ENCODE results near the gene UBE2J1.

UBE2J1 gene

DNA sequence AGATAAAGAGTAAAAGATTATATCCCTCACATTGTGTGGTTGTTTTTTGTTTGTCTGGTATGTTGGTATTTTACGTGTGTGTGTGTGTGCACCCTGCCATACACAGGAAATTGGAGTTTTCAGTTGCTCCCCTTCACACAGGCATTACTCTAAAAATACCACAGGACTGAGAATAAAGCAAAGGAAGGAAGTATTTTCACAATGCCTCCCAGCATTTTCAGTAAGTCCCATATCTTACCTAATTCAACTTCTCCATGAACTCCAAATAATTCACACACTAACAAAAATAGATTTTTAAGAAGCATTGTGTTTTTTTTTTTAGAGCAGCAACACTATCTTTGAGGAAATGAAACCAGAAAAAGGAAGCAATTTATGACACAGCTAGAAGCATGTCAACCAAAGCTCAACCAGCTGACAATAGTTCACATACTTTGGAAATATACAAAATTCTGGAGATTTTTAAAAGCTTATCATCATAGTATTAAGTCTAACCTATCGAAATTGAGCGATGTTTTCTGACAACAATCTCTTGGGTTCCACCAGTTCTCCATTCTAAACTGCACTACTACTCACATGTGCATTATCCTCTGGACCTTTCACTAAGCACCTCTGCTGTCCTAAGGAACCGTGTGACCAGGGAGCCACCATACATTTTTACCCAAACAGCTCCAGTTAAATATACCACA is 2.1 kb downstream of the UBE2J1 start:
- H3K4me1 ChIP-seq, result peaks cover 51 to 65% (median 59%) of the 10 kb centered on the region in 10 experiments
- peak overlapping the region; percentile 72 to 87 (median 80) for H3K4me3 ChIP-seq

DNA sequence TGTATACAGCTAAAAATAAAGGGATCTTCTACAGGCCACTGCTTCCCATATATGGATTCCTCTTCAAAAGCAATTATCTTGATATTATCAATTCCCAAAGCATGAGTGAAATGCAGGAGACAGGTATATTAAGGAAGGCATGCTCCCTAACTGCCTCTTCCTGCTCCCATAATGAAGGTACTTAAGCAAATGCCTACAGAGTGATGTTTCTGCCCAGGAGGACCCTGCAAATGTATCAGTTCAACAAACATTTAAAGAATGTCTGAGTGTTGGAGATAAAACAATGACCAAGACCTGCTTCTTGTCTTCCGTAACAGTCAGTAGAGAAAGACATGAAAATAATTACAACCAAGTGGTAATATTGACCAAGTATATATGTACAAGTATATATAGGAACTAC is 4.2 kb downstream of the UBE2J1 start:
- Histone ChIP-seq H3K36me3 (peaks cover 0 to 50% (median 18%) of the 10 kb centered on the region in 11 experiments; a peak in 10 of 22 replicates), H3K9ac (peak overlapping the region; percentile 39 to 100 (median 99); a peak in 17 of 22 replicates), H4K20me1 (peaks cover 32 to 68% (median 52%) of the 10 kb centered on the region in 11 experiments; a peak in 20 of 22 replicates), H3K27me3 (no peaks in the 10 kb centered on the region), H3K9me3 (replicated peaks in 1 of 11) (no peaks in the 10 kb centered on the region), H3K4me3 (peak overlapping the region in 8 of 10 experiments; percentile 31 to 86 (median 80); a peak in 11 of 20 replicates), H3K27ac (peak overlapping the region; percentile 42 to 100 (median 99); a peak in 21 of 22 replicates), H3K4me1 (peaks cover 40 to 62% (median 50%) of the 10 kb centered on the region in 10 experiments), H3K4me2 (peak overlapping the region; percentile 74 to 92 (median 87))
- no peak for TF ChIP-seq Cebpa-rat (IDR thresholded peaks at IDR 0.05)

More for the DNA sequence above, 2.1 kb downstream of the UBE2J1 start:
- peak in 2 of 11 experiments; percentile 73 to 74; a peak in 4 of 22 replicates for TF ChIP-seq Cebpa-rat (IDR thresholded peaks at IDR 0.05)
- Histone ChIP-seq H3K4me2 (peak overlapping the region; percentile 74 to 92 (median 87); a peak in 21 of 22 replicates), H3K9me3 (replicated peaks in 1 of 11) (no peaks in the 10 kb centered on the region), H3K27me3 (no peaks in the 10 kb centered on the region), H3K36me3 (peaks cover 0 to 35% (median 17%) of the 10 kb centered on the region in 11 experiments; a peak in 10 of 22 replicates), H3K9ac (peak overlapping the region; percentile 97 to 100 (median 99)), H3K27ac (peak overlapping the region; percentile 96 to 100 (median 99)), H4K20me1 (peaks cover 16 to 48% (median 32%) of the 10 kb centered on the region in 11 experiments; a peak in 19 of 22 replicates)

DNA sequence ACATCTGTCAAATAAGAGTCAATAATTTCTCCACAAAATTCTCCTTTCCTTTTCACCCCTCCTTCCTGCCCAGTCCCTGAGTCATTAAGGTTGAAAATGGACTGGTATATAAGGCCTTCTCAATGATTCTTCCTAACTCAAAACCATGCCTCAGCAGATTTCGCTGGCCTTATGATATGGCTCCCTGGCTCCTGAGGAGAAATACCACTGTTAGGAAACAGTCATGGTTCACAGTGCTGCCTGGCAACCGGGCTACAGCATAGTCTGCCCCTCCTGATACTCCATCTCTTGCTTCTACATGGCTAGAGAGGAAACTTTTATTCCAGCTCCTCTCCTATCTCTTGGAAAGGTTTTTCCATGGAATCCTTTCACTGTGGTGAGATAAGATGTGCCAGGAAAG is 4.7 kb downstream of the UBE2J1 start:
- peaks cover 0 to 56% (median 18%) of the 10 kb centered on the region in 11 experiments; a peak in 10 of 22 replicates for H3K36me3 ChIP-seq
- H3K9me3 ChIP-seq (replicated peaks in 1 of 11), result no peaks in the 10 kb centered on the region
- H3K27me3 ChIP-seq, result no peaks in the 10 kb centered on the region
- H4K20me1 ChIP-seq, result peaks cover 32 to 74% (median 58%) of the 10 kb centered on the region in 11 experiments; a peak in 20 of 22 replicates
- peak overlapping the region in 6 of 10 experiments; percentile 16 to 86 (median 59); a peak in 9 of 20 replicates for H3K4me3 ChIP-seq
- peaks cover 40 to 61% (median 49%) of the 10 kb centered on the region in 10 experiments for H3K4me1 ChIP-seq
- H3K9ac ChIP-seq, result peak overlapping the region in 10 of 11 experiments; percentile 30 to 99 (median 66); a peak in 14 of 22 replicates
- peak overlapping the region; percentile 74 to 92 (median 87) for H3K4me2 ChIP-seq
- TF ChIP-seq Cebpa-rat (IDR thresholded peaks at IDR 0.05), result no peak
- H3K27ac ChIP-seq, result peak overlapping the region; percentile 42 to 100 (median 99); a peak in 21 of 22 replicates

DNA sequence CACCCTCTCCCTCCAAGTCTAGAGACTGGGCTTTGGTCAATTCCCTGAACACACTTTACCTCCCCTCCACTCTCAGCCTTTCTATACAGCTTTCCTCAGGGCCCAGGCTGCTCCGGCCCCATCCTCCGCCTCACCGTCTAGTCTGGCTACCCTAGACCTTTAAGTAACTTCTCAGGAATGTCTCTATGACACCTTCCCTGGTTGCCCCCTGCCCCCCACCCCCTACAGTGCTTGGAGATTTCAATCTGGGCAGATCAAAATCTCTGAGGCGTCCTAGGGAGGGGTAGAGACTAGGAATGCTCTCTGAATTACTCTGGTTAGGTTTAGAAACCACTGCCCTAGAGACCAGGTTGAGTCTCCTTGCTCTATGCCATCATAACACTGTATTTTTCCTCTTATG is 6.1 kb downstream of the UBE2J1 start:
- peaks cover 39 to 85% (median 68%) of the 10 kb centered on the region in 11 experiments; a peak in 20 of 22 replicates for H4K20me1 ChIP-seq
- peak overlapping the region in 6 of 11 experiments; percentile 9 to 99 (median 30); a peak in 8 of 22 replicates for H3K27ac ChIP-seq
- TF ChIP-seq Cebpa-rat (IDR thresholded peaks at IDR 0.05), result no peak
- H3K9me3 ChIP-seq (replicated peaks in 1 of 11), result no peaks in the 10 kb centered on the region
- peaks cover 40 to 61% (median 49%) of the 10 kb centered on the region in 10 experiments for H3K4me1 ChIP-seq
- peak overlapping the region in 9 of 11 experiments; percentile 7 to 92 (median 87); a peak in 15 of 22 replicates for H3K4me2 ChIP-seq
- no peaks in the 10 kb centered on the region for H3K27me3 ChIP-seq
- H3K4me3 ChIP-seq, result no peak overlapping the region
- H3K9ac ChIP-seq, result no peak overlapping the region
- H3K36me3 ChIP-seq, result peaks cover 7 to 69% (median 26%) of the 10 kb centered on the region in 11 experiments; a peak in 21 of 22 replicates

DNA sequence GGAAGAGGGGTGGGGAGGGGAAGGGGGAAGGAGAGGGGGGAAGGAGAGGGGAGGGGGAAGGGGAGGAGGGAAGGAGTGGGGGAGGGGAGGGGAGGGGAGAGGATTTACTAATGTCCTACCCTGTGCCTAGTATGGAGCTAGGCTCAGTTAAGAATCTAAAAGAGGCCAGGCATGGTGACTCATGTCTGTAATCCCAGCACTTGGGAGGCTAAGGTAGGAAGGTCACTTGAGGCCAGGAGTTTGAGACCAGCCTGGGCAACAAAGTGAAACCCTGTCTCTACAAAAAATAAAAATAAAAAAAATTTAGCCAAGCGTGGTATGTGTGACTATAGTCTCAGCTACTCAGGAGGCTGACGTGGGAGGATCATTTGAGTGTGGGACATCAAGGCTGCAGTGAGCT is 13.0 kb downstream of the UBE2J1 start:
- H3K4me2 ChIP-seq, result no peak overlapping the region

DNA sequence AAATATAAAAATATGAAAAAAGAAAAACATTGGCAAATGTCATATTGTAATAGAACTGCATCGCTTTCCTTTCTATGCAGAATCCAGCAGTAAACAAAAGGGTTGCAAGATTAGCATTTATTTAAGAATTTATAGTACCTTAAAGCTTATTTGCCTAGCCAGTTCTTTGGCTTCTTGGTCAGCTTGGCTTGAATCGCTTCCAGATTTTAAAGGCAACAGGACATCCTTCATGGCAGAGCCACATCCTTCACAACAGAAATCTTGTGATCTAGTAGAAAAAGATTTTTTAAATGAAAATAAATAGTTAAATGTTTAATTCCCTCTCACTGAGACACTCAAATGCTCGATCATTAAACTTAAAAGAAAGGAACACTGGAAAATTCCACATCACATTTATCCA is 17.4 kb downstream of the UBE2J1 start:
- no peaks in the 10 kb centered on the region for H3K27me3 ChIP-seq
- H3K9me3 ChIP-seq (replicated peaks in 1 of 11), result no peaks in the 10 kb centered on the region
- no peak overlapping the region for H3K4me3 ChIP-seq
- H3K36me3 ChIP-seq, result peaks cover 59 to 94% (median 80%) of the 10 kb centered on the region in 11 experiments
- H3K4me2 ChIP-seq, result no peak overlapping the region
- peaks cover 0 to 5% (median 0%) of the 10 kb centered on the region in 10 experiments; a peak in 3 of 20 replicates for H3K4me1 ChIP-seq
- peaks cover 9 to 68% (median 43%) of the 10 kb centered on the region in 11 experiments; a peak in 17 of 22 replicates for H4K20me1 ChIP-seq
- no peak for TF ChIP-seq Cebpa-rat (IDR thresholded peaks at IDR 0.05)
- no peak overlapping the region for H3K27ac ChIP-seq
- no peak overlapping the region for H3K9ac ChIP-seq

More for the DNA sequence above, 13.0 kb downstream of the UBE2J1 start:
- Histone ChIP-seq H3K36me3 (peaks cover 45 to 88% (median 68%) of the 10 kb centered on the region in 11 experiments), H3K4me1 (peaks cover 0 to 13% (median 2%) of the 10 kb centered on the region in 10 experiments; a peak in 8 of 20 replicates), H4K20me1 (peaks cover 25 to 89% (median 72%) of the 10 kb centered on the region in 11 experiments; a peak in 20 of 22 replicates), H3K27ac (no peak overlapping the region), H3K27me3 (no peaks in the 10 kb centered on the region), H3K9me3 (replicated peaks in 1 of 11) (no peaks in the 10 kb centered on the region), H3K9ac (no peak overlapping the region), H3K4me3 (no peak overlapping the region)
- TF ChIP-seq Cebpa-rat (IDR thresholded peaks at IDR 0.05), result no peak

DNA sequence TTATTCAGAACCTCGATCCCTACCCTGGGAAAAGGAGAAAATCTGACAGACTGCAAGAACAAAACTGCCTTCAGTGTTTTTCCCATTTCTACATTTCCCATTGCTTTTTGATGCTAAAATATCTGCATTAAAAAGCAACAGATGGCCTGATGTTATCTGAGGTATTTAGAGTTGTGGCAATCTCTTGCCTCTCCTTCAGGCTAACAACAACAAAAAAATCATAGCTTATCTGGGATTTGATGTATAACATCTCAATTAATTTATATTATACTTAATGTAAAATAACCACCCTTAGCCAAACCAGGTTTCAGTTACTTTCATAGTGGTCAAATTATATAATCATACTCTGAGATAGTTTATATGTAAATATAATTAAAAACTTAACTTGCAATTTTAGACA is 21.6 kb downstream of the UBE2J1 start:
- peaks cover 0 to 39% (median 19%) of the 10 kb centered on the region in 11 experiments; a peak in 14 of 22 replicates for H4K20me1 ChIP-seq
- H3K9me3 ChIP-seq (replicated peaks in 1 of 11), result no peaks in the 10 kb centered on the region
- TF ChIP-seq Cebpa-rat (IDR thresholded peaks at IDR 0.05), result no peak
- no peaks in the 10 kb centered on the region for H3K27me3 ChIP-seq
- H3K4me1 ChIP-seq, result no peaks in the 10 kb centered on the region
- H3K4me3 ChIP-seq, result no peak overlapping the region
- no peak overlapping the region for H3K27ac ChIP-seq
- no peak overlapping the region for H3K9ac ChIP-seq
- H3K36me3 ChIP-seq, result peaks cover 71 to 99% (median 84%) of the 10 kb centered on the region in 11 experiments
- H3K4me2 ChIP-seq, result no peak overlapping the region

DNA sequence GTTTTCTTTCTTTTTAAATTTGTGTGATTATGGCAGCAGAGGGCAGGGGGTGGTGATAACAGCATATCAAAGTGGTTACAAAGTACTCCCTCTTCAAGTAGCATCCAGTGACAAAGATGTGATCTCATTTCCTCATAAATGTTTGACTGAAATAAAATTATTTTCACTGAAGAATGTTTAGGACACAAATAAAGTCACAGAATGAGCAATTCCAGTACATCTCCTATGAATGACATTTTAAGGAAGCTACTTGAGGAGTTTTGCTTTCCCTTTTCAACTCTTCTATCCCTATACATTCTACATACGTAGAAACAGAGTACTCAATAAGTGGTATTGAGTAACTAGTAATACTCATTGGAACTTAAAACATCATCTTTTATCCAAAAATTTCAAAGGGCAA is 23.5 kb downstream of the UBE2J1 start:
- Histone ChIP-seq H3K27me3 (no peaks in the 10 kb centered on the region), H3K4me3 (no peak overlapping the region), H3K27ac (no peak overlapping the region), H3K9ac (no peak overlapping the region), H3K4me2 (no peak overlapping the region), H3K9me3 (replicated peaks in 1 of 11) (no peaks in the 10 kb centered on the region), H3K36me3 (peaks cover 59 to 90% (median 73%) of the 10 kb centered on the region in 11 experiments), H4K20me1 (peaks cover 0 to 27% (median 14%) of the 10 kb centered on the region in 11 experiments; a peak in 12 of 22 replicates), H3K4me1 (peaks cover 0 to 3% (median 0%) of the 10 kb centered on the region in 10 experiments; a peak in 3 of 20 replicates)
- TF ChIP-seq Cebpa-rat (IDR thresholded peaks at IDR 0.05), result no peak

DNA sequence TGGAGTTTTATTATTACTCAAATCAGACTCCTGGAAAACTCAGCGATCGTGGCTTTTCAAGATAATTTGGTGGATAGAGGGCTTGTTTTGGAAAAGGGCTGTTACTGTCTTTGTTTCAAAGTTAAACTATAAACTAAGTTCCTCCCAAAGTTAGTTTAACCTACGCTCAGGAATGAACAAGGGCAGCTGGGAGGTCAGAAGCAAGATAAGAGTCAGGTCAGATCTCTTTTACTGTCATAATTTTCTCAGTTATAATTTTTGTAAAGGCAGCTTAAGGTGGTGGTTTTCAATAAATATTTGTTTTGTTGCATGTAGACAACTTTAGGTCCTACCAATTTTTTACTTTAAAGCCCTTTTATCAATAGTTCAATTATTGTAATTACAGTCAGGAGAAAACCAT is 28.2 kb downstream of the UBE2J1 start:
- no peaks in the 10 kb centered on the region for H3K27me3 ChIP-seq
- peaks cover 0 to 8% (median 0%) of the 10 kb centered on the region in 11 experiments; a peak in 3 of 22 replicates for H3K9me3 ChIP-seq (replicated peaks in 1 of 11)
- peaks cover 0 to 6% (median 0%) of the 10 kb centered on the region in 11 experiments; a peak in 4 of 22 replicates for H4K20me1 ChIP-seq
- no peak overlapping the region for H3K27ac ChIP-seq
- no peak overlapping the region for H3K4me3 ChIP-seq
- H3K9ac ChIP-seq, result no peak overlapping the region
- no peak for TF ChIP-seq Cebpa-rat (IDR thresholded peaks at IDR 0.05)
- peaks cover 0 to 33% (median 0%) of the 10 kb centered on the region in 10 experiments; a peak in 7 of 20 replicates for H3K4me1 ChIP-seq
- H3K36me3 ChIP-seq, result peaks cover 30 to 55% (median 35%) of the 10 kb centered on the region in 11 experiments; a peak in 21 of 22 replicates
- H3K4me2 ChIP-seq, result no peak overlapping the region
